ENCODE data around the gene GDPGP1. TPM values are rescaled to one million over a fixed set of nuclear protein-coding genes. Genes with fewer than 3 reads are reported as not detected.
A peak's percentile ranks its signal among the peaks of the same experiment; 100 is the strongest.
"Not testable (repeated sequence)": the region's sequence is repeated elsewhere in the genome, so short reads cannot be mapped to it uniquely, and the experiment has no call there.

The GDPGP1 gene
- total RNA-seq, 1 experiment from 2014 or later: 5.1 TPM

DNA sequence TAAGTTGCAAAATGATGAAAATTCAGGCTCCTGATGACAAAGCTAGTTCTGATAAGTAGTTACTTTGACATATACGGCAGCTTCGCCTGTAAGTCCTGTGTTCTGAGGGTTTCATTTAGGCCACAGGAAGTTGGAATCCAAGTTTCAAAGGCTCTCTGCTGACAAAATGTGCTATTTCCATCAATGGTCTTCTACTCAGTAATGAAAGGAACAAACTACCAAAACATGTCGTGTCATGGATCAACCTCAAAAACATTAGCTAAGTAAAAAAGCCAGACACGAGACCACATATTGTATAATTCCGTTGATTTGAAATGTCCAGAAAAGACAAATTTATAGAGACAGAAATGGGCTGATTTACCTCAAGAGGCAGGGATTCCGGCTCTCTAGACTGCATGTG, 53.9 kb downstream of the GDPGP1 start:
- H3K27ac Mint-ChIP-seq (ENCODE audit: unreplicated experiment): no peak overlapping the region
- H3K9me3 Mint-ChIP-seq (ENCODE audit: unreplicated experiment): no peaks in the 10 kb centered on the region
- Histone ChIP-seq H3K4me3 (ENCODE audit: low read depth, low read length) (no peak overlapping the region), H3K9me3 (no peaks in the 10 kb centered on the region), H3K36me3 (ENCODE audit: control insufficient read depth, insufficient read depth, low read length) (no peaks in the 10 kb centered on the region), H3K27me3 (replicated peaks; ENCODE audit: control insufficient read depth, insufficient read depth, low read length) (no peaks in the 10 kb centered on the region), H3K4me1 (peaks cover 4% of the 10 kb centered on the region; the same call in 1 of the 2 replicates)
- H3K27me3 Mint-ChIP-seq (ENCODE audit: insufficient read depth, unreplicated experiment): no peaks in the 10 kb centered on the region
- H3K4me1 Mint-ChIP-seq (ENCODE audit: low read depth, unreplicated experiment): no peaks in the 10 kb centered on the region
- DNase-seq: no peak
- no peak for TF ChIP-seq CTCF (IDR thresholded peaks at IDR 0.05; ENCODE audit: insufficient read depth in 1 of 2, low read depth in 1 of 2, low read length in 1 of 2, severe bottlenecking in 1 of 2, unreplicated experiment in 1 of 2)
- BruUV-seq (replicated peaks): no TSS peak
- no peaks in the 10 kb centered on the region for H3K36me3 Mint-ChIP-seq (ENCODE audit: insufficient read depth, unreplicated experiment)
- H3K4me3 Mint-ChIP-seq (ENCODE audit: unreplicated experiment): no peak overlapping the region
- CTCF ChIA-PET: interaction anchor here (0.6 kb wide), 1 partner anchor 100 kb away, joined by 3 read pairs; no protein-coding TSS in a partner anchor
- intact Hi-C loops (cut with micrococcal nuclease; ENCODE audit: unreplicated experiment): loop anchor here (5.0 kb wide), 1 partner anchor 146 kb away; no protein-coding TSS in a partner anchor
- POLR2A ChIA-PET: no interaction called here

GRCh38 chr15:90291679-90292356, 57.8 kb downstream of the GDPGP1 start:
- ChIA-PET POLR2A (no interaction called here), CTCF (interaction anchor here (0.9 kb wide), 1 partner anchor 11 kb away, joined by 4 read pairs; no protein-coding TSS in a partner anchor)
- Histone ChIP-seq H3K27me3 (replicated peaks; ENCODE audit: control insufficient read depth, insufficient read depth, low read length) (no peaks in the 10 kb centered on the region), H3K36me3 (ENCODE audit: control insufficient read depth, insufficient read depth, low read length) (no peaks in the 10 kb centered on the region), H3K4me3 (ENCODE audit: low read depth, low read length) (no peak overlapping the region), H3K9me3 (no peaks in the 10 kb centered on the region), H3K4me1 (peaks cover 4% of the 10 kb centered on the region; the same call in 1 of the 2 replicates)
- no peaks in the 10 kb centered on the region for H3K9me3 Mint-ChIP-seq (ENCODE audit: unreplicated experiment)
- no peak overlapping the region for H3K27ac Mint-ChIP-seq (ENCODE audit: unreplicated experiment)
- no peak for TF ChIP-seq CTCF (IDR thresholded peaks at IDR 0.05; ENCODE audit: insufficient read depth in 1 of 2, low read depth in 1 of 2, low read length in 1 of 2, severe bottlenecking in 1 of 2, unreplicated experiment in 1 of 2)
- H3K36me3 Mint-ChIP-seq (ENCODE audit: insufficient read depth, unreplicated experiment): no peaks in the 10 kb centered on the region
- H3K4me3 Mint-ChIP-seq (ENCODE audit: unreplicated experiment): no peak overlapping the region
- BruUV-seq (replicated peaks): no TSS peak
- peak; percentile 58 to 74 for DNase-seq
- H3K27me3 Mint-ChIP-seq (ENCODE audit: insufficient read depth, unreplicated experiment): no peaks in the 10 kb centered on the region
- peaks cover 7% of the 10 kb centered on the region for H3K4me1 Mint-ChIP-seq (ENCODE audit: low read depth, unreplicated experiment)
- intact Hi-C loops (cut with micrococcal nuclease; ENCODE audit: unreplicated experiment): loop anchor here (5.0 kb wide), 1 partner anchor 595 kb away; no protein-coding TSS in a partner anchor

GRCh38 chr15:90293040-90293810, 59.2 kb downstream of the GDPGP1 start:
- H3K36me3 ChIP-seq (ENCODE audit: control insufficient read depth, insufficient read depth, low read length); BruUV-seq (replicated peaks); H3K4me3 ChIP-seq (ENCODE audit: low read depth, low read length); H3K27me3 Mint-ChIP-seq (ENCODE audit: insufficient read depth, unreplicated experiment); H3K9me3 ChIP-seq; H3K4me1 ChIP-seq; POLR2A ChIA-PET; H3K36me3 Mint-ChIP-seq (ENCODE audit: insufficient read depth, unreplicated experiment); H3K4me1 Mint-ChIP-seq (ENCODE audit: low read depth, unreplicated experiment); H3K27me3 ChIP-seq (replicated peaks; ENCODE audit: control insufficient read depth, insufficient read depth, low read length); H3K9me3 Mint-ChIP-seq (ENCODE audit: unreplicated experiment): not testable (repeated sequence)
- DNase-seq: peak; percentile 95 to 96
- TF ChIP-seq CTCF (IDR thresholded peaks at IDR 0.05; ENCODE audit: insufficient read depth in 1 of 2, low read depth in 1 of 2, low read length in 1 of 2, severe bottlenecking in 1 of 2, unreplicated experiment in 1 of 2): peak; percentile 91
- intact Hi-C loops (cut with micrococcal nuclease; ENCODE audit: unreplicated experiment): loop anchor here (1.0 to 5.0 kb wide), 3 partner anchors 27 to 594 kb away; no protein-coding TSS in a partner anchor
- H3K4me3 Mint-ChIP-seq (ENCODE audit: unreplicated experiment): peak overlapping the region; percentile 58
- CTCF ChIA-PET: interaction anchor here (0.5 to 2.4 kb wide), 30 partner anchors 9 to 641 kb away, joined by 3 to 20 read pairs (median 4); partner anchors contain the start of genes CIB1, GDPGP1, IQGAP1 and NGRN
- H3K27ac Mint-ChIP-seq (ENCODE audit: unreplicated experiment): peak overlapping the region; percentile 82
